ACC112 (cell line): ENCODE results near the gene GPM6B.

Experiments used
- H2AFZ ChIP-seq: fragments of 200-600 bp; sonication (generic); one replicate; pipeline ENCODE4 v1.6.0; 2017; ENCODE audit warnings: antibody characterized with exemption, low read length; ENCODE audit not compliant: unreplicated experiment
- H3K27ac ChIP-seq: fragments of 200-600 bp; sonication (generic); 2 replicates; pipeline ENCODE4 v1.5.1; 2014; ENCODE audit warnings: low read depth, mild to moderate bottlenecking, antibody characterized with exemption, low read length, moderate library complexity
- H3K27me3 ChIP-seq: fragments of 200-600 bp; sonication (generic); 2 replicates; pipeline ENCODE4 v1.6.1; 2014; ENCODE audit warnings: mild to moderate bottlenecking, antibody characterized with exemption, low read length, moderate library complexity, mixed read lengths; ENCODE audit not compliant: insufficient read depth
- H3K36me3 ChIP-seq: fragments of 200-600 bp; sonication (generic); 2 replicates; pipeline ENCODE4 v1.6.1; 2016; ENCODE audit warnings: mild to moderate bottlenecking, antibody characterized with exemption, low read length, moderate library complexity, mixed read lengths; ENCODE audit not compliant: insufficient read depth
- H3K4me1 ChIP-seq: fragments of 200-600 bp; sonication (generic); one replicate; pipeline ENCODE4 v1.6.1; 2016; ENCODE audit warnings: low read length, mixed read lengths; ENCODE audit not compliant: insufficient read depth, unreplicated experiment, control insufficient read depth
- H3K4me3 ChIP-seq: fragments of 200-600 bp; sonication (generic); 2 replicates; pipeline ENCODE4 v1.5.1; 2014; ENCODE audit warnings: mild to moderate bottlenecking, low read depth, low read length
- H3K79me2 ChIP-seq: fragments of 200-600 bp; sonication (generic); one replicate; pipeline ENCODE4 v1.6.0; 2016; ENCODE audit warnings: low read length; ENCODE audit not compliant: control insufficient read depth, unreplicated experiment, insufficient read depth

The GPM6B gene

GRCh38 chrX:13793897-13794296, 23.0 kb downstream of the GPM6B start:
- no peak overlapping the region for H3K27ac ChIP-seq
- H3K4me1 ChIP-seq = peaks cover 10% of the 10 kb centered on the region
- no peak overlapping the region for H2AFZ ChIP-seq
- H3K36me3 ChIP-seq = no peaks in the 10 kb centered on the region
- no peaks in the 10 kb centered on the region for H3K27me3 ChIP-seq
- no peak overlapping the region for H3K4me3 ChIP-seq
- H3K79me2 ChIP-seq = no peaks in the 10 kb centered on the region

GRCh38 chrX:13791559-13791958, 25.3 kb downstream of the GPM6B start:
- Histone ChIP-seq H3K4me1 (peaks cover 10% of the 10 kb centered on the region), H3K27ac (no peak overlapping the region), H3K79me2 (no peaks in the 10 kb centered on the region), H3K36me3 (no peaks in the 10 kb centered on the region), H3K4me3 (no peak overlapping the region), H3K27me3 (no peaks in the 10 kb centered on the region), H2AFZ (no peak overlapping the region)

GRCh38 chrX:13791145-13791544, 25.7 kb downstream of the GPM6B start:
- H3K36me3 ChIP-seq = no peaks in the 10 kb centered on the region
- peaks cover 10% of the 10 kb centered on the region for H3K4me1 ChIP-seq
- H3K4me3 ChIP-seq = no peak overlapping the region
- no peaks in the 10 kb centered on the region for H3K79me2 ChIP-seq
- no peaks in the 10 kb centered on the region for H3K27me3 ChIP-seq
- no peak overlapping the region for H2AFZ ChIP-seq
- no peak overlapping the region; the same call in 1 of the 2 replicates for H3K27ac ChIP-seq

DNA sequence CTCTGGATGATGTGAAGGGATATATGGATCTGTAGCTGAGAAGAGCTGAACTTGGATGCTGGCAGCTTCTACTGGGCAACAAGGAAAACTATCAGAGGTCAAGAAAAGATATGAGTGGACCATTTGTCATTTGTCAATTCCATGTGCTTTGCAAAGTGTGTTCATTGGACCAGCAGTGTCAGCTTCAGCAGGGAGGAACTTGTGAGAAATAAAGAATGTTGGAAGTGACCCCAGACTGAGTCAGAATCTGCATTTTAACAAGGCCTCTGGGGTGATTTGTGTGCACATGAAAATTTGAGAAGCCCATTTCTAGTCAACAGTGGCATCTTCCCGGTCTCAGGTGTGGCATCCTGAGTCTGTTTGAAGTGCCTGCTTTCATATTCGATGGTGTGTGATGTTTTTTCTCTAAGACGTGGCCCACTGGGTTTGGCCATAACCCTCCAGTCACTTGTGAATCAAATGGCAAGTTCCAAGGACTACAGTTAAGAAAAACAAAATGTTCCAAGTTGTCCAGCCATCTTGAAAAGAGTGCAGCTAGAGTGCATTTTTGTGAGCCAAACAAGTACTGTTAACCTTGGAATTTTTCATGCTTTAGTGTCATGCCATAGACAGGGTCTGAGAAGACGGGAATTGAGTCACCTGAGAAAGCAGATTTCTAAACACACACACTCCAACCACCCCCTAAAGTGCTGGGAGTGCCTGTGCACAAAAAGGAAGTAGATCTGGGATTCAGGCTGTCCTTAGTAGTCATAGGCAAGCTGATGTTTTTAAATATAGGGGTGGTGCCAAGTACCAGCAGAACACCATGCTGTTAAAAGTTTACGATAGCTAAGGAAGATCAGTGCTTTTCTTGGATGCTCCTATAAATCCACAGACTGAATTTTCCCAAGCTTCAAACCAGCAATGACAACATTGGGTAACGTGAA, 26.4 kb downstream of the GPM6B start:
- Histone ChIP-seq H3K4me1 (peaks cover 10% of the 10 kb centered on the region), H3K27ac (peak overlapping the region; percentile 23; the same call in 1 of the 2 replicates), H3K79me2 (no peaks in the 10 kb centered on the region), H2AFZ (no peak overlapping the region), H3K36me3 (no peaks in the 10 kb centered on the region), H3K27me3 (no peaks in the 10 kb centered on the region), H3K4me3 (no peak overlapping the region)

- Histone ChIP-seq H3K4me3 (no peak overlapping the region), H2AFZ (no peak overlapping the region), H3K36me3 (no peaks in the 10 kb centered on the region), H3K79me2 (no peaks in the 10 kb centered on the region), H3K27me3 (no peaks in the 10 kb centered on the region), H3K27ac (no peak overlapping the region), H3K4me1 (peaks cover 10% of the 10 kb centered on the region)
Observed at GRCh38 chrX:13786048-13786447, 30.8 kb downstream of the GPM6B start.

- 0 out of 2 replicates have a peak, but pooled peaks cover under 1% of the 10 kb centered on the region for H3K36me3 ChIP-seq
- H2AFZ ChIP-seq = no peak overlapping the region
- peaks cover 6% of the 10 kb centered on the region for H3K4me1 ChIP-seq
- H3K27ac ChIP-seq = no peak overlapping the region
- H3K27me3 ChIP-seq = no peaks in the 10 kb centered on the region
- no peak overlapping the region for H3K4me3 ChIP-seq
- H3K79me2 ChIP-seq = no peaks in the 10 kb centered on the region
Observed at GRCh38 chrX:13780868-13781427, 35.9 kb downstream of the GPM6B start.

DNA sequence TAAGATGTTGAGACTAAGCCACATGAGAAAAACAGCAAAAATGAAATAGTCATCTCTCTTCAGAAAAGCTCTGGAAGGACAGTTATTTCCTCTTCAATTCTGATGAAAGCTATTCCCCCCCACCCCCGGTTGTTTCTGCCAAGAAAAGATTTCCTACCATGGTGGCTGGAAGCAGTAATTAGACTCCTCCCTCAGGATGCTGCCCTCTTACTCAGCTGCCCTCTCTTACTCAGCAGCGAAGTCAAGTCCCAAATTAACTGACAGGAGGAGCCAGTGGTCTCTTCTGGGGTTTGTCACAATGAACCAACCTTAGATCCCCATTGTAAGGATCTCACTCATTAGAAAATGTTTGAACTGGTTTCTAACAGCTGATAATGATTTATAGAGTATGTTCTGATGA, 38.0 kb downstream of the GPM6B start:
- peaks cover 9% of the 10 kb centered on the region; the same call in 1 of the 2 replicates for H3K36me3 ChIP-seq
- H3K27me3 ChIP-seq = no peaks in the 10 kb centered on the region
- no peak overlapping the region for H3K4me3 ChIP-seq
- H2AFZ ChIP-seq = no peak overlapping the region
- H3K4me1 ChIP-seq = peaks cover 6% of the 10 kb centered on the region
- H3K79me2 ChIP-seq = no peaks in the 10 kb centered on the region
- no peak overlapping the region for H3K27ac ChIP-seq

- Histone ChIP-seq H3K4me1 (peaks cover 6% of the 10 kb centered on the region), H3K27me3 (no peaks in the 10 kb centered on the region), H2AFZ (no peak overlapping the region), H3K36me3 (peaks cover 9% of the 10 kb centered on the region; the same call in 1 of the 2 replicates), H3K27ac (no peak overlapping the region), H3K4me3 (no peak overlapping the region), H3K79me2 (no peaks in the 10 kb centered on the region)
Observed at GRCh38 chrX:13776387-13776786, 40.5 kb downstream of the GPM6B start.

DNA sequence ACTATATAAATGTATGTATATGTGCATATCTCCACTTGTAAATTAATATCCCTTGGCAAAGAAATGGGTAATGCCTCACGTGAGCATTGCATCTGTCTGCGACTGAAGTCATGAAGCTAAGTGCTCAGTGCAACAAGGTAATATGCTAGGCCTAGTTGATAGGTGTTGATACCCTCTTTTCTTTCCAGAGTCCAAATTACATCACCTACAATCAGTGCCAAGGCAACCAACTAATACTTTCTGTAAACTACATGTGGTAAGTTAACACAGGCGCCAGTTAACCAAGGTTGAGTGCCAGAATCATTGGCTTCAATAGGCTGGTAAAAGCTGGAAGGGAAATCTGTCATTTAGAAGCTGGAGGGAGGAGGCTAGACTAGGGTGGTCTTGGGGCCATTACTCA, 41.1 kb downstream of the GPM6B start:
- no peak overlapping the region for H3K4me3 ChIP-seq
- H2AFZ ChIP-seq = no peak overlapping the region
- H3K79me2 ChIP-seq = no peaks in the 10 kb centered on the region
- peaks cover 6% of the 10 kb centered on the region for H3K4me1 ChIP-seq
- H3K27ac ChIP-seq = no peak overlapping the region
- H3K27me3 ChIP-seq = no peaks in the 10 kb centered on the region
- peaks cover 9% of the 10 kb centered on the region; the same call in 1 of the 2 replicates for H3K36me3 ChIP-seq

GRCh38 chrX:13774696-13775095, 42.2 kb downstream of the GPM6B start:
- H3K4me1 ChIP-seq = peaks cover 6% of the 10 kb centered on the region
- peaks cover 13% of the 10 kb centered on the region for H3K36me3 ChIP-seq
- H3K27ac ChIP-seq = no peak overlapping the region
- no peaks in the 10 kb centered on the region for H3K79me2 ChIP-seq
- no peak overlapping the region for H2AFZ ChIP-seq
- no peaks in the 10 kb centered on the region for H3K27me3 ChIP-seq
- no peak overlapping the region for H3K4me3 ChIP-seq
